Measurements from ENCODE around the gene SIRT1. TPM values are rescaled to one million over a fixed set of nuclear protein-coding genes. Genes with fewer than 3 reads are reported as not detected.

Gene SIRT1
- total and polyA plus RNA-seq, 10 of the 15 experiments (the other 5 are each of a cell fraction or from before 2014, with no cell fraction given): 3.6 to 14.2 (median 10.2) TPM

- TF ChIP-seq ETV6 (conservative IDR thresholded peaks at IDR 0.05 in 1 of 2, IDR thresholded peaks at IDR 0.05 in 1 of 2; ENCODE audit: borderline replicate concordance in 1 of 2, low read depth in 1 of 2) (no peak), ZBED1 (IDR thresholded peaks at IDR 0.05; ENCODE audit: borderline replicate concordance) (no peak), POLR2AphosphoS2 (IDR thresholded peaks at IDR 0.05; ENCODE audit: low read depth, low read length) (no peak), SMAD5 (IDR thresholded peaks at IDR 0.05; ENCODE audit: low read depth) (no peak), SRF (IDR thresholded peaks at IDR 0.05; ENCODE audit: low read depth in 2 of 2, low read length in 2 of 2) (no peak), GABPA (IDR thresholded peaks at IDR 0.05; ENCODE audit: low read depth) (no peak), DPF2 (IDR thresholded peaks at IDR 0.05) (no peak), MTA3 (IDR thresholded peaks at IDR 0.05; ENCODE audit: borderline replicate concordance, low read length) (no peak), POU2F2 (IDR thresholded peaks at IDR 0.05; ENCODE audit: borderline replicate concordance, low read depth, low read length) (no peak), RAD51 (IDR thresholded peaks at IDR 0.05) (no peak), MYC (IDR thresholded peaks at IDR 0.05; ENCODE audit: insufficient read depth, insufficient read length, insufficient replicate concordance, low read length, severe bottlenecking) (no peak), USF1 (IDR thresholded peaks at IDR 0.05; ENCODE audit: borderline replicate concordance, extremely low read length, insufficient read depth, low read depth, low read length) (no peak), ASH2L (IDR thresholded peaks at IDR 0.05; ENCODE audit: borderline replicate concordance, low read depth) (no peak), IKZF1 (conservative IDR thresholded peaks at IDR 0.05) (no peak), NFYA (IDR thresholded peaks at IDR 0.05; ENCODE audit: borderline replicate concordance, low read depth, low read length) (no peak), TAF1 (IDR thresholded peaks at IDR 0.05; ENCODE audit: borderline replicate concordance, low read depth, low read length) (no peak)
- TF ChIP-seq, protein P1, sequence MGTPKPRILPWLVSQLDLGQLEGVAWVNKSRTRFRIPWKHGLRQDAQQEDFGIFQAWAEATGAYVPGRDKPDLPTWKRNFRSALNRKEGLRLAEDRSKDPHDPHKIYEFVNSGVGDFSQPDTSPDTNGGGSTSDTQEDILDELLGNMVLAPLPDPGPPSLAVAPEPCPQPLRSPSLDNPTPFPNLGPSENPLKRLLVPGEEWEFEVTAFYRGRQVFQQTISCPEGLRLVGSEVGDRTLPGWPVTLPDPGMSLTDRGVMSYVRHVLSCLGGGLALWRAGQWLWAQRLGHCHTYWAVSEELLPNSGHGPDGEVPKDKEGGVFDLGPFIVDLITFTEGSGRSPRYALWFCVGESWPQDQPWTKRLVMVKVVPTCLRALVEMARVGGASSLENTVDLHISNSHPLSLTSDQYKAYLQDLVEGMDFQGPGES (IDR thresholded peaks at IDR 0.05): no peak
- TF ChIP-seq, protein P2, sequence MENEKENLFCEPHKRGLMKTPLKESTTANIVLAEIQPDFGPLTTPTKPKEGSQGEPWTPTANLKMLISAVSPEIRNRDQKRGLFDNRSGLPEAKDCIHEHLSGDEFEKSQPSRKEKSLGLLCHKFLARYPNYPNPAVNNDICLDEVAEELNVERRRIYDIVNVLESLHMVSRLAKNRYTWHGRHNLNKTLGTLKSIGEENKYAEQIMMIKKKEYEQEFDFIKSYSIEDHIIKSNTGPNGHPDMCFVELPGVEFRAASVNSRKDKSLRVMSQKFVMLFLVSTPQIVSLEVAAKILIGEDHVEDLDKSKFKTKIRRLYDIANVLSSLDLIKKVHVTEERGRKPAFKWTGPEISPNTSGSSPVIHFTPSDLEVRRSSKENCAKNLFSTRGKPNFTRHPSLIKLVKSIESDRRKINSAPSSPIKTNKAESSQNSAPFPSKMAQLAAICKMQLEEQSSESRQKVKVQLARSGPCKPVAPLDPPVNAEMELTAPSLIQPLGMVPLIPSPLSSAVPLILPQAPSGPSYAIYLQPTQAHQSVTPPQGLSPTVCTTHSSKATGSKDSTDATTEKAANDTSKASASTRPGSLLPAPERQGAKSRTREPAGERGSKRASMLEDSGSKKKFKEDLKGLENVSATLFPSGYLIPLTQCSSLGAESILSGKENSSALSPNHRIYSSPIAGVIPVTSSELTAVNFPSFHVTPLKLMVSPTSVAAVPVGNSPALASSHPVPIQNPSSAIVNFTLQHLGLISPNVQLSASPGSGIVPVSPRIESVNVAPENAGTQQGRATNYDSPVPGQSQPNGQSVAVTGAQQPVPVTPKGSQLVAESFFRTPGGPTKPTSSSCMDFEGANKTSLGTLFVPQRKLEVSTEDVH (IDR thresholded peaks at IDR 0.05; ENCODE audit: low read depth, partially characterized antibody): no peak
- ATAC-seq: no peak
- H3K4me2 ChIP-seq (ENCODE audit: control insufficient read depth, insufficient read depth): no peak overlapping the region
- BruUV-seq (replicated peaks): no TSS peak
- H3K4me3 ChIP-seq: no peak overlapping the region
- in situ Hi-C loops (cut with MboI): no loop called here
- ChIA-PET SMC1A (ENCODE audit: uncharacterized antibody, unreplicated experiment) (no interaction called here), RAD21 (ENCODE audit: unreplicated experiment) (no interaction called here), CTCF (interaction anchor here (0.9 kb wide), 1 partner anchor 89 kb away, joined by 4 read pairs; no protein-coding TSS in a partner anchor), POLR2A (interaction anchor here (1.2 kb wide), 1 partner anchor 9 kb away, joined by 3 read pairs; no protein-coding TSS in a partner anchor)
- intact Hi-C loops (cut with micrococcal nuclease; ENCODE audit: unreplicated experiment): no loop called here
- no peak for FAIRE-seq
- H3K9me3 ChIP-seq (replicated peaks; ENCODE audit: control insufficient read depth, insufficient read depth, low read length): no peaks in the 10 kb centered on the region; the same call in 2 of the 3 replicates
- no peak overlapping the region for H3K27ac ChIP-seq (ENCODE audit: control insufficient read depth, insufficient read depth)
- no peak overlapping the region for H2AFZ ChIP-seq (ENCODE audit: control insufficient read depth, low read depth, low read length)
- H4K20me1 ChIP-seq (ENCODE audit: control insufficient read depth, insufficient read depth): no peaks in the 10 kb centered on the region
- 100% methylated on average over 2 of the region's 2 CpGs for WGBS (ENCODE audit: insufficient coverage, insufficient replicate concordance, low lambda C conversion rate, missing lambda C conversion rate)
- no peak overlapping the region for H3K9ac ChIP-seq (ENCODE audit: control insufficient read depth, insufficient read depth, low read length)
- no peaks in the 10 kb centered on the region for H3K4me1 ChIP-seq (ENCODE audit: control insufficient read depth, insufficient read depth, low read length)
- no peak for DNase-seq (ENCODE audit: low read depth, low spot score)
- H3K36me3 ChIP-seq (ENCODE audit: control insufficient read depth in 2 of 2, insufficient read depth in 2 of 2, low read length in 1 of 2): peaks cover 0 to 21% of the 10 kb centered on the region in 2 experiments; a peak in 2 of 4 replicates
- H3K79me2 ChIP-seq (ENCODE audit: control insufficient read depth, insufficient read depth, low read length): no peaks in the 10 kb centered on the region
- H3K27me3 ChIP-seq (replicated peaks in 1 of 2; ENCODE audit: control insufficient read depth in 2 of 2, insufficient read depth in 2 of 2, low read length in 1 of 2): no peaks in the 10 kb centered on the region
Measured at GRCh38 chr10:67943917-67944316, 59.5 kb downstream of the SIRT1 start.
